Heart left ventricle (tissue), 13 donors: ENCODE measurements around the gene PRRG3.

ENCODE experiments used
- CTCF ChIP-seq, 12 donors: fragments of 200-600 bp; sonication (generic) in 4 of 12; IDR thresholded peaks; one replicate each; pipeline versions ENCODE4 v1.5.0 to v1.8.0; 2018 to 2022; ENCODE audit warnings: antibody characterized with exemption in 12 of 12, mild to moderate bottlenecking in 5 of 12
- POLR2A ChIP-seq, 2 donors: fragments of 450-650 bp; IDR thresholded peaks; one replicate each; pipeline ENCODE4 v1.6.1; 2017; ENCODE audit warnings: antibody characterized with exemption in 2 of 2, mild to moderate bottlenecking in 2 of 2, moderate library complexity in 2 of 2
- donor health status: ischemic (EF 13 %, LVEDD 7.1; RV severe dilation, severe dysfunction).
- donor health status: DM: no; HTN: yes; CAD: no.
- donor health status: DM: no; HTN: no; CAD: no.
- donor health status: ischemic (EF 25% LVEDD 6.9; RV normal size, moderate dysfunction).
- donor health status: ischemic (EF 25% LVEDD 5.7; RV mildly dilated, moderate dysfunction).
- donor health status: ischemic (EF 35%, LVEDD 5.7; RV mildly dilated, moderate dysfunction).
- donor health status: nonischemic (EF 11% LVEDD 7.7; RV severe dilation, severe dysfunction).
- donor health status: DM: yes; HTN: yes; CAD: no.
- donor health status: PGD.
- donor health status: ischemic (EF 29% LVEDD 5.4; RV normal size, mild dysfunction).
- donor health status: nonischemic (EF 23%, LVEDD 6.1; RV moderate dilation, normal function).

GRCh38 chrX:151726751-151727150 lies 31.5 kb downstream of the PRRG3 start:
- TF ChIP-seq CTCF (IDR thresholded peaks at IDR 0.05), result no peak
- TF ChIP-seq POLR2A (IDR thresholded peaks at IDR 0.05), result no peak
